ENCODE measurements around the gene CEP55. TPM values are rescaled to one million over a fixed set of nuclear protein-coding genes. Genes with fewer than 3 reads are reported as not detected.

The CEP55 gene
- total RNA-seq, 1 experiment from 2014 or later: 62.6 TPM

DNA sequence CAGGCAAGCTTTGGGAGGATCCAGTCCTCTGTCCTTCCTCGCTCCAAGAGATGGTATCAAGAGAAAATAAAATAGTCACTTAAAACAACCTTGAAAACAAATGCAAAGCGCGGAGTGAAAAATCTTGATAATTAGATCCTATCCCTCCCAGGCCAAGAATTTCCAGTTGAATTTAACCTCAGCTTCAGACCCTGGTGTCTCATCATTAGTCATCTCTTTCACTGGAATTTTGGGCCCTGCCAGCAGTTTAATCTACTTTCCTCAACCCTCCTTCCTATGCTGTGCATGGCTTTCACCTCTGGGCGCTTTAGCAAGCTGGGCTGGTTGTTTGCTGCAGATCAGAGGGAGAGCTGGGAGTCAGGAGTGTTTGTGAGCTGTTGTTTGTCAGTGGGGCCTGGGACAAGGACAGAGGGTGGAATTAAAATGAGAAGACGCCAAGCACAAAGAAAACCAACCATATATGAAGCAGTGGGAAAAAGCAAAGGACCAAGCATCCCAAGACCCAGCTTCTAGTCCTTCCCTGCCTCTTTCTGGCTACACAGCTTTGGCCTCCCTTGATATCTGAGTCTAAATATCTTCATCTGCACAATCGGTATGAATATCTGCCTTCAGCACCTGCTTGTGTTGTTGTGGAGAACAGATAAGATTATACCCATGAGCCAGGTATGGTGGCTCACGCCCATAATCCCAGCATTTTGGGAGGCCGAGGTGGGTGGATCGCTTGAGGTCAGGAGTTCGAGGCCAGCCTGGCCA is 27.8 kb upstream of the CEP55 start:
- POLR2A ChIA-PET (ENCODE audit: unreplicated experiment): interaction anchor here (0.5 to 1.3 kb wide), 4 partner anchors 10 to 885 kb away, joined by 3 to 15 read pairs (median 5); partner anchors contain the start of gene MYOF
- Histone ChIP-seq H3K36me3 (ENCODE audit: low read depth, low read length) (peaks cover 33% of the 10 kb centered on the region), H3K4me2 (ENCODE audit: low read length) (peak overlapping the region; percentile 81), H3K27me3 (ENCODE audit: low read length) (no peaks in the 10 kb centered on the region), H2AFZ (ENCODE audit: low read length) (no peak overlapping the region), H3K27ac (ENCODE audit: low read length) (peak overlapping the region; percentile 99), H3K9me2 (replicated peaks; ENCODE audit: low read length) (no peaks in the 10 kb centered on the region), H3K9ac (ENCODE audit: low read length) (peak overlapping the region; percentile 78), H3F3A (ENCODE audit: low read length, unreplicated experiment) (peaks cover 33% of the 10 kb centered on the region), H4K20me1 (ENCODE audit: low read length) (no peaks in the 10 kb centered on the region), H3K4me3 (ENCODE audit: low read length) (peak overlapping the region; percentile 46; the same call in 1 of the 2 replicates), H3K9me3 (ENCODE audit: low read length) (no peaks in the 10 kb centered on the region), H3K4me1 (ENCODE audit: insufficient read depth, low read length) (peaks cover 90% of the 10 kb centered on the region), H3K79me2 (ENCODE audit: low read length) (peaks cover 76% of the 10 kb centered on the region)
- TSS peak; percentile 46 for BruUV-seq (replicated peaks)
- TF ChIP-seq EZH2phosphoT487 (IDR thresholded peaks at IDR 0.05; ENCODE audit: borderline replicate concordance, low read length) (no peak), EZH2 (IDR thresholded peaks at IDR 0.05; ENCODE audit: low read length, unreplicated experiment) (no peak)
- TF ChIP-seq, protein P1, sequence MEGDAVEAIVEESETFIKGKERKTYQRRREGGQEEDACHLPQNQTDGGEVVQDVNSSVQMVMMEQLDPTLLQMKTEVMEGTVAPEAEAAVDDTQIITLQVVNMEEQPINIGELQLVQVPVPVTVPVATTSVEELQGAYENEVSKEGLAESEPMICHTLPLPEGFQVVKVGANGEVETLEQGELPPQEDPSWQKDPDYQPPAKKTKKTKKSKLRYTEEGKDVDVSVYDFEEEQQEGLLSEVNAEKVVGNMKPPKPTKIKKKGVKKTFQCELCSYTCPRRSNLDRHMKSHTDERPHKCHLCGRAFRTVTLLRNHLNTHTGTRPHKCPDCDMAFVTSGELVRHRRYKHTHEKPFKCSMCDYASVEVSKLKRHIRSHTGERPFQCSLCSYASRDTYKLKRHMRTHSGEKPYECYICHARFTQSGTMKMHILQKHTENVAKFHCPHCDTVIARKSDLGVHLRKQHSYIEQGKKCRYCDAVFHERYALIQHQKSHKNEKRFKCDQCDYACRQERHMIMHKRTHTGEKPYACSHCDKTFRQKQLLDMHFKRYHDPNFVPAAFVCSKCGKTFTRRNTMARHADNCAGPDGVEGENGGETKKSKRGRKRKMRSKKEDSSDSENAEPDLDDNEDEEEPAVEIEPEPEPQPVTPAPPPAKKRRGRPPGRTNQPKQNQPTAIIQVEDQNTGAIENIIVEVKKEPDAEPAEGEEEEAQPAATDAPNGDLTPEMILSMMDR (conservative IDR thresholded peaks at IDR 0.05; ENCODE audit: low read depth, low read length): no peak
- intact Hi-C loops (cut with micrococcal nuclease): no loop called here
- CTCF ChIA-PET: interaction anchor here (0.9 to 1.0 kb wide), 2 partner anchors 14 to 23 kb away, joined by 5 to 9 read pairs; partner anchors contain the start of gene MYOF
- DNase-seq (peak; percentile 93), ATAC-seq (peak; percentile 50)

DNA sequence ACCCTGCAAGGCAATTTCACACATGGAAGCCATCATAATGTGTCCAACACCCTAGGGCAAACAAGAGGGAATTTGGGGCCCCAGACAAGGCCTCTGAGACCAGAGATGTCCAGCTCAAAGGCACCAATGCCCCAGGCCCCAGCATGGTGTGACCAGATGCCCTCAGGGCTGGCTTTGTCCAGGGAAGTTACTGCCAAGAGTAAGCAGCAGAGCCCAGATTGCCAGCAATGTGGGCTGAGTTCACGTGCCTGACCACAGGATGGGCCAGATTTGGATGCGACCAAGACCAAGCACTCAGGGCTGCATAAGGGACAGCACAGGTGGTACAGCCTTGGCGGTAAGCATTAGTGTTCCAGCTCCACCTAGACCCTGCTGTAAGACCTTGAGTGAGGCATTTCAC is 27.0 kb upstream of the CEP55 start:
- Histone ChIP-seq H3K79me2 (ENCODE audit: low read length) (peaks cover 76% of the 10 kb centered on the region), H3K4me2 (ENCODE audit: low read length) (peak overlapping the region; percentile 81), H3F3A (ENCODE audit: low read length, unreplicated experiment) (peaks cover 26% of the 10 kb centered on the region), H3K9ac (ENCODE audit: low read length) (peak overlapping the region; percentile 68), H2AFZ (ENCODE audit: low read length) (no peak overlapping the region), H3K36me3 (ENCODE audit: low read depth, low read length) (peaks cover 41% of the 10 kb centered on the region), H3K27ac (ENCODE audit: low read length) (peak overlapping the region; percentile 99), H3K4me3 (ENCODE audit: low read length) (no peak overlapping the region), H4K20me1 (ENCODE audit: low read length) (no peaks in the 10 kb centered on the region), H3K9me3 (ENCODE audit: low read length) (no peaks in the 10 kb centered on the region), H3K27me3 (ENCODE audit: low read length) (no peaks in the 10 kb centered on the region), H3K4me1 (ENCODE audit: insufficient read depth, low read length) (peaks cover 90% of the 10 kb centered on the region), H3K9me2 (replicated peaks; ENCODE audit: low read length) (no peaks in the 10 kb centered on the region)
- ChIA-PET CTCF (no interaction called here), POLR2A (ENCODE audit: unreplicated experiment) (no interaction called here)
- TF ChIP-seq EZH2 (IDR thresholded peaks at IDR 0.05; ENCODE audit: low read length, unreplicated experiment) (no peak), EZH2phosphoT487 (IDR thresholded peaks at IDR 0.05; ENCODE audit: borderline replicate concordance, low read length) (no peak)
- TF ChIP-seq, protein P1 (conservative IDR thresholded peaks at IDR 0.05; ENCODE audit: low read depth, low read length): no peak
- ATAC-seq (no peak), DNase-seq (peak; percentile 13)
- intact Hi-C loops (cut with micrococcal nuclease): no loop called here
- BruUV-seq (replicated peaks): no TSS peak
